ENCODE data around the gene DAND5.

DNA sequence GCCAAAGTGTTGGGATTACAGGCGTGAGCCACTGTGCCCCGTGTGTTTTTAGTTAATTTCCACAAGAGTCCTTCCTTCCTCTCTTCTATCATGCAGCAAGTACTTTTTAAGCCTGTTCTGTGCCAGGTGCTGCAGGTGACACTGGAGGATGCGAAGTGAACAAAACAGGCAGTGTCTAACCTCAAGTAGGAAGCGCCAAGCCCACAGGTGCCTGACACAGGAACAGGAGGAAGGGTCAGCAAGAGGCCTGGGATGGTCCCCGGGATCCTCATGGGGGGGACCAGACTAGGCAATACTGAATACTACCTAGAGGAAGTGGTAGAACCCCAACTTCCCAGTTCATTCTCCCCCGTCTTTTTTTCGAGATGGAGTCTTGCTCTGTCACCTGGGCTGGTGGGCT, 32.8 kb upstream of the DAND5 start:
- TF ChIP-seq CTCF (IDR thresholded peaks at IDR 0.05 in 8 of 11, conservative IDR thresholded peaks at IDR 0.05 in 3 of 11), result no peak
- no peak for TF ChIP-seq POLR2AphosphoS5 (IDR thresholded peaks at IDR 0.05)
- no peak for TF ChIP-seq POLR2A (IDR thresholded peaks at IDR 0.05)

All from spleen (tissue), 7 donors.